GM04503 (cell line): ENCODE results near the gene PCSK5.

ENCODE experiments used
- DNase-seq: peaks from one replicate; pipeline ENCODE4 v3.0.0-alpha.2; 2012; ENCODE audit warnings: low read depth

The PCSK5 gene

GRCh38 chr9:76396597-76396996, 506.1 kb downstream of the PCSK5 start:
- no peak for DNase-seq

- no peak for DNase-seq
Observed at GRCh38 chr9:76399856-76400255, 509.4 kb downstream of the PCSK5 start.

- no peak for DNase-seq
Observed at GRCh38 chr9:76400534-76401096, 510.1 kb downstream of the PCSK5 start.

GRCh38 chr9:76401176-76401575, 510.7 kb downstream of the PCSK5 start:
- DNase-seq = no peak

- no peak for DNase-seq
Observed at GRCh38 chr9:76401580-76402354, 511.3 kb downstream of the PCSK5 start.

- peak; percentile 75 for DNase-seq
Observed at GRCh38 chr9:76403352-76403751, 512.9 kb downstream of the PCSK5 start.

- DNase-seq = no peak
Observed at GRCh38 chr9:76404401-76404800, 513.9 kb downstream of the PCSK5 start.

- no peak for DNase-seq
Observed at GRCh38 chr9:76405340-76405739, 514.9 kb downstream of the PCSK5 start.

- no peak for DNase-seq
Observed at GRCh38 chr9:76405868-76406267, 515.4 kb downstream of the PCSK5 start.
